ENCODE measurements around the gene HDAC8.

The HDAC8 gene

DNA sequence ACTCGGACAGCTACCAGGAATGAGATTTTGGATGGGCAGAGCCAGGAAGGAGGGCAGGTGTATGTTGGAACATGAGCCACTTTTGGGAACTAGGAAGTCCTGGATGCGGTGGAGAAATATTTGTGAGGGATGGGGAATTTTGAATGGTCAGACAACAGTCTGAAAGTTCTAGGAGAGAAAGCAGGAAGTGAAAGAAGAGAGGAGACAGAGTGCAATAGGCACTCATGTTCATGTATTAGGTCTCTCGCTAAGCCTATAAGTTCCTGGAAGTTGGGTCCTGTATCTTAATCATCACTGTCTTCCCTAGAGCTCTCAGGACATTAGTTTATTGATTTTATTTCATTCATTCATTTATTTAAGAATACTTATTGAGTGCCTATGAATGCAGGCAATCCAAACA lies 201.2 kb downstream of the HDAC8 start:
- no peak overlapping the region for H4K8ac ChIP-seq (ENCODE audit: low read depth, low read length)
- WGBS, 2 donors (ENCODE audit: extremely low coverage in 2 of 2, insufficient read length in 2 of 2, insufficient replicate concordance in 1 of 2), result no CpG with 5 or more reads among the region's 3 CpGs
- no peak overlapping the region for H3K27ac ChIP-seq (replicated peaks; ENCODE audit: low read length)
- H3K79me1 ChIP-seq (ENCODE audit: low read depth, low read length), result no peaks in the 10 kb centered on the region
- H3K9me3 ChIP-seq (replicated peaks in 1 of 2; ENCODE audit: control insufficient read depth in 2 of 2, insufficient read depth in 1 of 2, low read depth in 1 of 2, low read length in 2 of 2), result no peaks in the 10 kb centered on the region
- H2BK15ac ChIP-seq (ENCODE audit: low read length), result no peak overlapping the region
- H4K91ac ChIP-seq (ENCODE audit: low read depth, low read length, poor library complexity), result no peak overlapping the region
- peaks cover 0 to 15% (median 0%) of the 10 kb centered on the region in 3 experiments for H3K27me3 ChIP-seq (ENCODE audit: control insufficient read depth in 3 of 3, insufficient read depth in 3 of 3, low read depth in 1 of 3, low read length in 3 of 3)
- no peak overlapping the region for H3K14ac ChIP-seq (ENCODE audit: low read length)
- no peak overlapping the region for H3K4me2 ChIP-seq (ENCODE audit: insufficient read depth, low read length, poor library complexity, severe bottlenecking)
- no peaks in the 10 kb centered on the region for H3K36me3 ChIP-seq (replicated peaks in 1 of 2; ENCODE audit: control insufficient read depth in 2 of 2, insufficient read depth in 2 of 2, low read length in 2 of 2)
- no peak overlapping the region for H2AFZ ChIP-seq (ENCODE audit: low read length)
- no peak overlapping the region for H3K18ac ChIP-seq (ENCODE audit: low read length)
- no peak overlapping the region for H3K4ac ChIP-seq (ENCODE audit: low read length)
- H3K4me3 ChIP-seq (ENCODE audit: low read length in 2 of 2), result no peak overlapping the region
- H3K23ac ChIP-seq (ENCODE audit: low read depth, low read length, poor library complexity), result no peak overlapping the region
- H2BK12ac ChIP-seq (ENCODE audit: low read length), result no peak overlapping the region
- DNase-seq (ENCODE audit: low spot score), result no peak
- no peak overlapping the region for H2BK120ac ChIP-seq (ENCODE audit: low read depth, low read length)
- H3K9ac ChIP-seq (ENCODE audit: low read depth, low read length, poor library complexity), result no peak overlapping the region
- H3K4me1 ChIP-seq (ENCODE audit: control insufficient read depth in 2 of 2, insufficient read depth in 1 of 2, low read depth in 1 of 2, low read length in 2 of 2), result peaks cover 0 to under 1% of the 10 kb centered on the region in 2 donors
- H2BK5ac ChIP-seq (ENCODE audit: low read length), result no peak overlapping the region
- H2AK5ac ChIP-seq (ENCODE audit: low read depth, low read length), result no peak overlapping the region

DNA sequence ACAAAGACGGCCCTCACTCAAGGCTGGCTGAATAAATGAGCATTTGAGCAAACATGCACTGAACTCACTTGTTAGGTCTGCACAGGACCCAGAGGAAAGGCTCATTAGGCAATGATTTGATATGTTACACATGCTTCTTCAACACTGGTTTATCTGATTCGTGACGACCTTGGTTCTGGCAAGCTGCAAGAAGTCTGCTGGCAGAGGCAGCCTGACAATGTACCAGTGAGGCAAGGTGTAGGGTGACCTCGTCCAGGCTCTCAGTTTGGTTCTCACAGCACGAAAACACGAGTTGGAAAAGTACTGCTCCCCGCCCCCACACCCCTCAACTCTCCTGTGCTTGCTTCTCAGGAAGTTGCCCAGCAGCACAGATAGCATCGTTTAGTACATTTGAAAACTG lies 203.8 kb downstream of the HDAC8 start:
- no peak overlapping the region for H4K91ac ChIP-seq (ENCODE audit: low read depth, low read length, poor library complexity)
- H3K36me3 ChIP-seq (replicated peaks in 1 of 2; ENCODE audit: control insufficient read depth in 2 of 2, insufficient read depth in 2 of 2, low read length in 2 of 2), result no peaks in the 10 kb centered on the region
- no peak overlapping the region for H2BK15ac ChIP-seq (ENCODE audit: low read length)

DNA sequence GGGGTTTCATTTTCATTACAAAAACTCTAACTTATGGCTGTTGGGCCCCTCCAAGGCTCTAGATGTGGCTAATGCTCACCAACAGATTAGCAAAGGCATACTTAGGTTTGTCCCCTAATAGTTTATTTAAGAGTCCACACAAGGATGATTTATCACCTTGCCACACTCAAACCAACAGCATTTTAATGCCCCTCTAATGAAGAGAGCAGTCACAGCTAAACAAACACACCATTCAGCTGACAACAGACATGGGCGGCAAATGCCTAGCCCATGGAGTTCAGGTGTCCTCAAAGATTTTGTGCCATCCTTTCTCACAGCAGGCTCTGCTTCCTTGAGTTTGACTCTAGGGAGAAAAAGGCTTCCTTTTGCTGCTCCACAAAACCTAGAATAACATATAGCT lies 205.1 kb downstream of the HDAC8 start:
- Histone ChIP-seq H3K4ac (ENCODE audit: low read length) (no peak overlapping the region), H3K9me3 (replicated peaks in 1 of 2; ENCODE audit: control insufficient read depth in 2 of 2, insufficient read depth in 1 of 2, low read depth in 1 of 2, low read length in 2 of 2) (no peaks in the 10 kb centered on the region), H2BK5ac (ENCODE audit: low read length) (no peak overlapping the region), H3K18ac (ENCODE audit: low read length) (no peak overlapping the region), H2BK15ac (ENCODE audit: low read length) (no peak overlapping the region), H3K27ac (replicated peaks; ENCODE audit: low read length) (no peak overlapping the region), H3K4me1 (ENCODE audit: control insufficient read depth in 2 of 2, insufficient read depth in 1 of 2, low read depth in 1 of 2, low read length in 2 of 2) (peaks cover 0 to 5% of the 10 kb centered on the region in 2 donors), H3K27me3 (ENCODE audit: control insufficient read depth in 3 of 3, insufficient read depth in 3 of 3, low read depth in 1 of 3, low read length in 3 of 3) (peaks cover 0 to 24% (median 0%) of the 10 kb centered on the region in 3 experiments), H4K8ac (ENCODE audit: low read depth, low read length) (no peak overlapping the region), H2AK5ac (ENCODE audit: low read depth, low read length) (no peak overlapping the region), H3K79me1 (ENCODE audit: low read depth, low read length) (no peaks in the 10 kb centered on the region), H3K4me2 (ENCODE audit: insufficient read depth, low read length, poor library complexity, severe bottlenecking) (no peak overlapping the region), H2AFZ (ENCODE audit: low read length) (no peak overlapping the region), H3K4me3 (ENCODE audit: low read length in 2 of 2) (no peak overlapping the region), H4K91ac (ENCODE audit: low read depth, low read length, poor library complexity) (no peak overlapping the region), H2BK120ac (ENCODE audit: low read depth, low read length) (no peak overlapping the region), H2BK12ac (ENCODE audit: low read length) (no peak overlapping the region), H3K23ac (ENCODE audit: low read depth, low read length, poor library complexity) (no peak overlapping the region), H3K9ac (ENCODE audit: low read depth, low read length, poor library complexity) (no peak overlapping the region), H3K14ac (ENCODE audit: low read length) (no peak overlapping the region), H3K36me3 (replicated peaks in 1 of 2; ENCODE audit: control insufficient read depth in 2 of 2, insufficient read depth in 2 of 2, low read length in 2 of 2) (no peaks in the 10 kb centered on the region)
- WGBS, 2 donors (ENCODE audit: extremely low coverage in 2 of 2, insufficient read length in 2 of 2, insufficient replicate concordance in 1 of 2), result no CpG with 5 or more reads among the region's 1 CpG
- DNase-seq (ENCODE audit: low spot score), result no peak

More for the DNA sequence above, 203.8 kb downstream of the HDAC8 start:
- no peak overlapping the region for H3K23ac ChIP-seq (ENCODE audit: low read depth, low read length, poor library complexity)
- H4K8ac ChIP-seq (ENCODE audit: low read depth, low read length), result no peak overlapping the region
- H3K4me3 ChIP-seq (ENCODE audit: low read length in 2 of 2), result no peak overlapping the region
- H3K4ac ChIP-seq (ENCODE audit: low read length), result no peak overlapping the region
- H3K79me1 ChIP-seq (ENCODE audit: low read depth, low read length), result no peaks in the 10 kb centered on the region
- no peak for DNase-seq (ENCODE audit: low spot score)
- no peak overlapping the region for H3K9ac ChIP-seq (ENCODE audit: low read depth, low read length, poor library complexity)
- H2AK5ac ChIP-seq (ENCODE audit: low read depth, low read length), result no peak overlapping the region
- no peak overlapping the region for H3K18ac ChIP-seq (ENCODE audit: low read length)
- H2BK12ac ChIP-seq (ENCODE audit: low read length), result no peak overlapping the region
- peaks cover 0 to 5% of the 10 kb centered on the region in 2 donors for H3K4me1 ChIP-seq (ENCODE audit: control insufficient read depth in 2 of 2, insufficient read depth in 1 of 2, low read depth in 1 of 2, low read length in 2 of 2)
- peaks cover 0 to 24% (median 0%) of the 10 kb centered on the region in 3 experiments for H3K27me3 ChIP-seq (ENCODE audit: control insufficient read depth in 3 of 3, insufficient read depth in 3 of 3, low read depth in 1 of 3, low read length in 3 of 3)
- H3K4me2 ChIP-seq (ENCODE audit: insufficient read depth, low read length, poor library complexity, severe bottlenecking), result no peak overlapping the region
- no peak overlapping the region for H2BK5ac ChIP-seq (ENCODE audit: low read length)
- no CpG with 5 or more reads among the region's 8 CpGs for WGBS, 2 donors (ENCODE audit: extremely low coverage in 2 of 2, insufficient read length in 2 of 2, insufficient replicate concordance in 1 of 2)
- no peak overlapping the region for H3K27ac ChIP-seq (replicated peaks; ENCODE audit: low read length)
- no peak overlapping the region for H2AFZ ChIP-seq (ENCODE audit: low read length)
- H3K14ac ChIP-seq (ENCODE audit: low read length), result no peak overlapping the region
- no peaks in the 10 kb centered on the region for H3K9me3 ChIP-seq (replicated peaks in 1 of 2; ENCODE audit: control insufficient read depth in 2 of 2, insufficient read depth in 1 of 2, low read depth in 1 of 2, low read length in 2 of 2)
- H2BK120ac ChIP-seq (ENCODE audit: low read depth, low read length), result no peak overlapping the region

DNA sequence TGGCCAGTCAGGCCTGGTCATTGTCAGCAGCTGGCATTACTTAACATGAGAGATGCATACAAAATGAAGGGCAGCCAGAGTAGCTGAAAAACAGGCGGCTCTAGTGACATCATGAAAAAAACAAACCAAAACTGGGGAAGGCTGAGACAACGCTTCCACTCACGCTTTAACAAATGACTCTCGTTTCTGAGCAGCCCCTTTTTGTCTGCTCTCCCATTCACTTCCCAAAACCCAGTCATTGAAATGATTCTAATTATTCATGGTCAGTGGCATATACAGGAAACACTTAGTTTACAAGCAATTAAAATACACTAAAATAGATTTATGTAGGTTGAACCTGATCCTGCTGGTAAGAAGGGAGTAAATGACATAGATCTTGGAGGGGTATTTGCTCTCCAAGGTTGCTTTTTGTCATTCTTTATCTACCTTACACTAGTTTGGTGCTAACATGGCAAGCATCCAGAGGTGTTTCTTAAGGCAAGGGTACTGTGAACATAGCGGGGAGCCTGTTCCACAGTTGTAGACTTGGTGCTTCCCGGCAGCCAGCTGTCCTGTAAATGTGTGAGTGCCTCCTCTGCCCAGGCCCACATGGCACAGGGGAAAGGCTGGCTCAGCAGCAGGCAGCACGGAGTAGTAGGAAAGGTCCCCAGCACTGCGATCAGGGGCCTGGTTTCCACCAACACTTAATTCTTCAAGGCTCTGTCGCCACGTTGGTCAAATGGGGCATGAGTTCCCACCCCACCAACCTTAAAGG lies 205.8 kb downstream of the HDAC8 start:
- Histone ChIP-seq H3K36me3 (replicated peaks in 1 of 2; ENCODE audit: control insufficient read depth in 2 of 2, insufficient read depth in 2 of 2, low read length in 2 of 2) (no peaks in the 10 kb centered on the region), H3K23ac (ENCODE audit: low read depth, low read length, poor library complexity) (no peak overlapping the region), H3K4me3 (ENCODE audit: low read length in 2 of 2) (no peak overlapping the region), H4K91ac (ENCODE audit: low read depth, low read length, poor library complexity) (no peak overlapping the region), H3K9me3 (replicated peaks in 1 of 2; ENCODE audit: control insufficient read depth in 2 of 2, insufficient read depth in 1 of 2, low read depth in 1 of 2, low read length in 2 of 2) (no peaks in the 10 kb centered on the region), H2BK12ac (ENCODE audit: low read length) (no peak overlapping the region), H3K14ac (ENCODE audit: low read length) (no peak overlapping the region), H3K4ac (ENCODE audit: low read length) (no peak overlapping the region), H3K79me1 (ENCODE audit: low read depth, low read length) (no peaks in the 10 kb centered on the region), H3K18ac (ENCODE audit: low read length) (no peak overlapping the region), H2AK5ac (ENCODE audit: low read depth, low read length) (no peak overlapping the region), H3K27ac (replicated peaks; ENCODE audit: low read length) (no peak overlapping the region), H3K27me3 (ENCODE audit: control insufficient read depth in 3 of 3, insufficient read depth in 3 of 3, low read depth in 1 of 3, low read length in 3 of 3) (peaks cover 0 to 24% (median 0%) of the 10 kb centered on the region in 3 experiments), H4K8ac (ENCODE audit: low read depth, low read length) (no peak overlapping the region), H3K9ac (ENCODE audit: low read depth, low read length, poor library complexity) (no peak overlapping the region), H2BK120ac (ENCODE audit: low read depth, low read length) (no peak overlapping the region), H2AFZ (ENCODE audit: low read length) (no peak overlapping the region), H2BK5ac (ENCODE audit: low read length) (no peak overlapping the region), H3K4me2 (ENCODE audit: insufficient read depth, low read length, poor library complexity, severe bottlenecking) (no peak overlapping the region), H2BK15ac (ENCODE audit: low read length) (no peak overlapping the region), H3K4me1 (ENCODE audit: control insufficient read depth in 2 of 2, insufficient read depth in 1 of 2, low read depth in 1 of 2, low read length in 2 of 2) (peaks cover 0 to 5% of the 10 kb centered on the region in 2 donors)
- WGBS, 2 donors (ENCODE audit: extremely low coverage in 2 of 2, insufficient read length in 2 of 2, insufficient replicate concordance in 1 of 2), result no CpG with 5 or more reads among the region's 10 CpGs
- DNase-seq (ENCODE audit: low spot score), result no peak
